ENCODE data around the gene TRPC4AP. TPM values are rescaled to one million over a fixed set of nuclear protein-coding genes. Genes with fewer than 3 reads are reported as not detected.
A peak's percentile ranks its signal among the peaks of the same experiment; 100 is the strongest.

Gene TRPC4AP
- total RNA-seq, 6 donors from 2014 or later: 64.3 to 118 (median 80.5) TPM

DNA sequence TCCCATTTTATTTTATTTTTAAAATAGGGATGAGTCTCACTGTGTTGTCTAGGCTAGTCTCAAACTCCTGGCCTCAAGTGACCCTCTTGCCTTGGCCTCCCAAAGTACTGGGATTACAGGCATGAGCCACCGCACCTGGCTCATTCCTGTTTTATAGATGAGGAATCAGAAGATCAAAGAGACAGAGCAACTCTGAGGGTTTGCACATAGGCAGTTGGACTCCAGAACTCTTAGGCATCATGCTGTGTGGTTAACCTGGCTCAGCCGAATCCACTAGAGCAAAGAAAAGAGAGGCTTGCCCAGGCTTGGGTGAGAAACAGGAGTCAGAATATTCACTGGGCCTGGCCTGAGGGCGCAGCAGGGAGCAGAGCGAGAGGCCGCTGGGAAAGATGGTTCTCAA lies 127.6 kb downstream of the TRPC4AP start:
- no peaks in the 10 kb centered on the region for H3K4me1 ChIP-seq
- no peaks in the 10 kb centered on the region for H3K9me3 ChIP-seq
- WGBS, 2 donors: 97 to 98% methylated on average over 5 of the region's 5 CpGs
- TF ChIP-seq EP300 (IDR thresholded peaks at IDR 0.05) (no peak), POLR2AphosphoS5 (IDR thresholded peaks at IDR 0.05) (no peak), POLR2A (IDR thresholded peaks at IDR 0.05) (no peak)
- TF ChIP-seq, protein P1, sequence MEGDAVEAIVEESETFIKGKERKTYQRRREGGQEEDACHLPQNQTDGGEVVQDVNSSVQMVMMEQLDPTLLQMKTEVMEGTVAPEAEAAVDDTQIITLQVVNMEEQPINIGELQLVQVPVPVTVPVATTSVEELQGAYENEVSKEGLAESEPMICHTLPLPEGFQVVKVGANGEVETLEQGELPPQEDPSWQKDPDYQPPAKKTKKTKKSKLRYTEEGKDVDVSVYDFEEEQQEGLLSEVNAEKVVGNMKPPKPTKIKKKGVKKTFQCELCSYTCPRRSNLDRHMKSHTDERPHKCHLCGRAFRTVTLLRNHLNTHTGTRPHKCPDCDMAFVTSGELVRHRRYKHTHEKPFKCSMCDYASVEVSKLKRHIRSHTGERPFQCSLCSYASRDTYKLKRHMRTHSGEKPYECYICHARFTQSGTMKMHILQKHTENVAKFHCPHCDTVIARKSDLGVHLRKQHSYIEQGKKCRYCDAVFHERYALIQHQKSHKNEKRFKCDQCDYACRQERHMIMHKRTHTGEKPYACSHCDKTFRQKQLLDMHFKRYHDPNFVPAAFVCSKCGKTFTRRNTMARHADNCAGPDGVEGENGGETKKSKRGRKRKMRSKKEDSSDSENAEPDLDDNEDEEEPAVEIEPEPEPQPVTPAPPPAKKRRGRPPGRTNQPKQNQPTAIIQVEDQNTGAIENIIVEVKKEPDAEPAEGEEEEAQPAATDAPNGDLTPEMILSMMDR (IDR thresholded peaks at IDR 0.05): no peak
- no peak overlapping the region for H3K27ac ChIP-seq
- H3K27me3 ChIP-seq: no peaks in the 10 kb centered on the region
- DNase-seq (no peak), ATAC-seq (ENCODE audit: low FRiP score in 2 of 2) (no peak)
- no peak overlapping the region for H3K4me3 ChIP-seq
- no peaks in the 10 kb centered on the region for H3K36me3 ChIP-seq

DNA sequence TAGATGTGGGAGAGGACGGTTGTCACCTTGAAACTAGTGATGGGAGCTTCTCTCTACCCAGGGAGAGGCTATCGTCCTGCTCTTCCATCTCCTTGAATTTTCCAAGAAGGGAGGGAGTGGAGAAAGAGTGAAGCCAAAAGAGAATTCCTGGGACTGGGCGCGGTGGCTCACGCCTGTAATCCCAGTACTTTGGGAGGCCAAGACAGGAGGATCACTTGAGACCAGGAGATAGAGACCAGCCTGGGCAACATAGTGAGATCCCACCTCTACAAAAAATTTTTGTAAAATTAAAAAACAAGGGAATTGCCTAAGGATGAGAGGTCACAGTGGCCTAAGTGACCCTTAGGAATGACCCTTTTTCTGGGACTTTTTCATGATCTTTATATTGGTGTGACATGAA lies 128.1 kb downstream of the TRPC4AP start:
- Histone ChIP-seq H3K4me3 (no peak overlapping the region), H3K27me3 (no peaks in the 10 kb centered on the region), H3K9me3 (no peaks in the 10 kb centered on the region), H3K27ac (no peak overlapping the region), H3K36me3 (no peaks in the 10 kb centered on the region), H3K4me1 (no peaks in the 10 kb centered on the region)
- 85 to 97% methylated on average over 5 of the region's 5 CpGs for WGBS, 2 donors
- TF ChIP-seq EP300 (IDR thresholded peaks at IDR 0.05): no peak
- no peak for TF ChIP-seq POLR2A (IDR thresholded peaks at IDR 0.05)
- no peak for TF ChIP-seq POLR2AphosphoS5 (IDR thresholded peaks at IDR 0.05)
- TF ChIP-seq, protein P1 (IDR thresholded peaks at IDR 0.05): no peak
- DNase-seq (no peak), ATAC-seq (ENCODE audit: low FRiP score in 2 of 2) (no peak)

DNA sequence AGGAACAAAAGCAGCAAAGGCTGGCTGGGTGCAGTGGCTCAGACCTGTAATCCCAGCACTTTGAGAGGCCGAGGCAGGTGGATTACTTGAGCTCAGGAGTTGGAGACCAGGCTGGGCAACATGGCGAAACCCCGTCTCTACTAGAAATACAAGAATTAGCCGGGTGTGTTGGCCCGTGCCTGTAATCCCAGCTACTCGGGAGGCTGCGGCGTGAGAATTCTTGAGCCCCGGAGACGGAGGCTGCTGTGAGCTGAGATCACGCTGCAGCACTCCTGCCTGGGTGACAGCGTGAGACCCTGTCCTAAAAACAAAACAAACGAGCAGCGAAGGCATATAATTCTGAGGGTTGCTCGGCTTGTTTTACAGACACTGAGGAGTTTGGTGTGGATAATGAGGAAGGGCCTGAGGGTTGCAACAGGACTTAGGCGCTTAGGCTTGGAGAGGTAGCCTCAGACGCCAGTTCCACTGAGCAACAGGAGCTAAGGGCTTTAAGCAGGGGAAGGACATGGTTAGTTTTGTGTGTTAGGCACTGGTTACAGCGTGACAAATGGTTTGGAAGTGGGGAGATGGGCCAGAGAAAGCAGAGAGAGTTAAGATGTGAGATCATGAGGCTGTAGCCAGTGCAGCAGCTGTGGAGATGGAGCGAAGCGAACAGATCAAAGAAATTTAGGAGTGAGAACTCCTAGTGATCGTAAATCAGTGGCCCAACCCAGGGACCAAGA lies 135.7 kb downstream of the TRPC4AP start:
- TF ChIP-seq POLR2A (IDR thresholded peaks at IDR 0.05) (no peak), POLR2AphosphoS5 (IDR thresholded peaks at IDR 0.05) (no peak), EP300 (IDR thresholded peaks at IDR 0.05) (no peak)
- TF ChIP-seq, protein P1 (IDR thresholded peaks at IDR 0.05): no peak
- H3K27ac ChIP-seq: no peak overlapping the region
- WGBS, 2 donors: 86 to 87% methylated on average over 19 to 21 of the region's 21 CpGs

DNA sequence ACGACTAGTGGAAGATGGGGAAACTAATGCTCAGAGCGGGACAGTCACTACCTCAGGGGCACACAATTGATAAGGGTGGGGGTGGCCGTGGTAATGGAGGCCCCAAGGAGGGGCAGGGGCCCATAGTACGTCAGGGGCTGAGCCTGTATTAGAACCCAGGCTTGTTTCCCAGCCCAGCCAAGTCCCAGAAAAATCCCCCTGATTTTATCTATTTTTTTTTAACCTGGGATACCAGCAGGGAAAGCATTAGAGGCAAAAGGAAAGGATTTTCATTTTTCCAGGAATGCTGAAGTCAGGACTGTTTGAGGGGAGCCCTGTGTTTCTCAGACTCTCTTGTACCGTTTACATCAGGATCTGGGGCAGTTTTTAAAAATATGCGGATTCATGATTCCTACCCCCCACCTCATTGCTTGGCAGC lies 136.6 kb downstream of the TRPC4AP start:
- Histone ChIP-seq H3K9me3 (no peaks in the 10 kb centered on the region), H3K27ac (peak overlapping the region; percentile 83 to 95 (median 92)), H3K4me3 (peak overlapping the region; percentile 22 to 77 (median 64)), H3K36me3 (peaks cover 0 to 5% (median under 1%) of the 10 kb centered on the region in 4 donors), H3K4me1 (peaks cover 8 to 15% (median 11%) of the 10 kb centered on the region in 4 donors), H3K27me3 (no peaks in the 10 kb centered on the region)
- no peak for DNase-seq
- no peak for ATAC-seq (ENCODE audit: low FRiP score in 2 of 2)
- TF ChIP-seq, protein P1 (IDR thresholded peaks at IDR 0.05): peak in 1 of 6 experiments; percentile 4
- TF ChIP-seq EP300 (IDR thresholded peaks at IDR 0.05): no peak
- WGBS, 2 donors: 18 to 20% methylated on average over 5 to 6 of the region's 6 CpGs

More for the DNA sequence above, 135.7 kb downstream of the TRPC4AP start:
- Histone ChIP-seq H3K36me3 (no peaks in the 10 kb centered on the region), H3K4me1 (peaks cover 8 to 15% (median 11%) of the 10 kb centered on the region in 4 donors), H3K4me3 (no peak overlapping the region), H3K27me3 (no peaks in the 10 kb centered on the region), H3K9me3 (no peaks in the 10 kb centered on the region)
- DNase-seq (no peak), ATAC-seq (ENCODE audit: low FRiP score in 2 of 2) (no peak)

Measured in upper lobe of left lung (tissue), 6 donors.